Vagina (tissue), 2 donors: ENCODE measurements around the gene ABCC1. TPM values are rescaled to one million over a fixed set of nuclear protein-coding genes. Genes with fewer than 3 reads are reported as not detected.
A peak's percentile ranks its signal among the peaks of the same experiment; 100 is the strongest.

Source experiments
- DNase-seq, 2 donors: peaks; one replicate each; pipeline ENCODE4 v3.0.0-alpha.2; 2017; ENCODE audit errors: extremely low spot score in 2 of 2
- H3K27ac ChIP-seq: fragments of 200-600 bp; sonication (generic); one replicate; pipeline ENCODE4 v1.5.1; 2019
- H3K27me3 ChIP-seq: fragments of 200-600 bp; sonication (generic); one replicate; pipeline ENCODE4 v1.5.1; 2019
- H3K36me3 ChIP-seq, 2 donors: fragments of 200-600 bp; sonication (generic); one replicate each; pipeline ENCODE4 v1.5.1; 2017 to 2019
- H3K4me1 ChIP-seq: fragments of 200-600 bp; sonication (generic); one replicate; pipeline ENCODE4 v1.5.1; 2019
- H3K4me3 ChIP-seq, 2 donors: fragments of 200-600 bp; sonication (generic); 1 replicate in 1 of 2; 2 replicates in 1 of 2; pipeline ENCODE4 v1.5.1; 2016 to 2019
- H3K9me3 ChIP-seq: fragments of 200-600 bp; sonication (generic); one replicate; pipeline ENCODE4 v1.5.1; 2019
- POLR2A ChIP-seq, 2 donors: fragments of 450-650 bp; IDR thresholded peaks; one replicate each; pipeline ENCODE4 v1.6.1; 2017; ENCODE audit warnings: antibody characterized with exemption in 2 of 2, mild to moderate bottlenecking in 2 of 2, moderate library complexity in 2 of 2
- POLR2AphosphoS5 ChIP-seq, 2 donors: sonication (generic); formaldehyde crosslinking; IDR thresholded peaks; one replicate each; pipeline ENCODE4 v1.9.0; 2017; ENCODE audit warnings: antibody characterized with exemption in 2 of 2, mild to moderate bottlenecking in 2 of 2, low read depth in 1 of 2; ENCODE audit not compliant: insufficient read depth in 1 of 2
- intact Hi-C: fragments of 100-400 bp; cut with DNase I; formaldehyde crosslinking; loops from one replicate; pipeline ENCODE4 v1.15.1; 2023
- total RNA-seq: library from RNA; depleted of rRNA; stranded (reverse); fragments of >200 nt; gene quantifications from one replicate; pipeline ENCODE4 v1.2.3, GENCODE V29; 2016
- TF ChIP-seq, protein P1 (sequence below), 3 experiments: fragments of 450-650 bp in 2 of 3; fragments of 200-600 bp in 1 of 3; sonication (generic) in 1 of 3; IDR thresholded peaks; one replicate each; pipeline ENCODE4 v1.5.1; 2017 to 2019; ENCODE audit warnings: antibody characterized with exemption in 3 of 3, mild to moderate bottlenecking in 2 of 3, moderate library complexity in 2 of 3

The ABCC1 gene
- 47.9 TPM for total RNA-seq

DNA sequence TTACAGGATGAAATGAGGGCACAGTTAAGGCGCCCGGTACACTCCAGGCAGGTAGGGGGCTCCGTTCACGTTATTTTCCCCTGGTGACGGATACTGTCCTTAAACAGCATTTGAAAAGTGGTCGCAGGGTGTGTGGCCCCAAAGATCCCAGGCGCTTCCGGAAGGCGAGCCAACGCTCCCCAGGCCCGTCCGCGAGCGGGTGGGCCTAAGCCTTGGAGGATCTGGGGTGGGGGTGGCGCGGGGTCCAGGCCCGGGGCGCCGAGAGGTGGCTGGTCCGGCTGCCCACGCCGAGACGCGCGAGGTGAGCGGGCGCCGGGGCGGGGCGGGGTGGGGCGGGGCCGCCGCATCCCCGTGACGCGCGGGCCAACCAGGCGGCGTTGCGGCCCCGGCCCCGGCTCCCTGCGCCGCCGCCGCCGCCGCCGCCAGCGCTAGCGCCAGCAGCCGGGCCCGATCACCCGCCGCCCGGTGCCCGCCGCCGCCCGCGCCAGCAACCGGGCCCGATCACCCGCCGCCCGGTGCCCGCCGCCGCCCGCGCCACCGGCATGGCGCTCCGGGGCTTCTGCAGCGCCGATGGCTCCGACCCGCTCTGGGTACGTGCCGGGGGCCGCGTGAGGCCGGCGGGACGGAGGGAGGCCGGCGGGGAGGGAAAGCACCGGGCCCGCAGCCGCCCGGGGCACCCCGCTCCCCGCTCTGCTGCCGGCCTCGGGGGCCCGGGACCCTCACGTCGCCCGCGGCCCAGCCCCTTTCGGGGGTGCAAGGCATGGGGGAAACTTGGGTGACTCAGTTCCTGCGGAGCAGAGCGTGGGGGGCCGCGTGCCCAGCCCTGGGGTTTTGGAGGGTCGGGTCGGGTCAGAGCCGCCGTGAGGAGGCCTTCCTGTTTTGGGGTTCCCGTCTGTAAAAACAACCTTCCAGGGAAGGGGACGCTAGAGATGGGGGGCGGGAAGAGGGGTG, at the start of gene ABCC1:
Gene ABCC1 (plus strand): TSS at position 407 of the 951 bp plus-strand sequence. CDS start 136 bp downstream, at position 543.
- H3K4me1 ChIP-seq = peaks cover 45% of the 10 kb centered on the region
- intact Hi-C loops = loop anchor here (5.0 kb wide), 2 partner anchors 73 to 92 kb away; partner anchors contain the start of gene MYH11
- H3K27ac ChIP-seq = peak within 1 kb of the TSS; percentile 91
- TF ChIP-seq, protein P1, sequence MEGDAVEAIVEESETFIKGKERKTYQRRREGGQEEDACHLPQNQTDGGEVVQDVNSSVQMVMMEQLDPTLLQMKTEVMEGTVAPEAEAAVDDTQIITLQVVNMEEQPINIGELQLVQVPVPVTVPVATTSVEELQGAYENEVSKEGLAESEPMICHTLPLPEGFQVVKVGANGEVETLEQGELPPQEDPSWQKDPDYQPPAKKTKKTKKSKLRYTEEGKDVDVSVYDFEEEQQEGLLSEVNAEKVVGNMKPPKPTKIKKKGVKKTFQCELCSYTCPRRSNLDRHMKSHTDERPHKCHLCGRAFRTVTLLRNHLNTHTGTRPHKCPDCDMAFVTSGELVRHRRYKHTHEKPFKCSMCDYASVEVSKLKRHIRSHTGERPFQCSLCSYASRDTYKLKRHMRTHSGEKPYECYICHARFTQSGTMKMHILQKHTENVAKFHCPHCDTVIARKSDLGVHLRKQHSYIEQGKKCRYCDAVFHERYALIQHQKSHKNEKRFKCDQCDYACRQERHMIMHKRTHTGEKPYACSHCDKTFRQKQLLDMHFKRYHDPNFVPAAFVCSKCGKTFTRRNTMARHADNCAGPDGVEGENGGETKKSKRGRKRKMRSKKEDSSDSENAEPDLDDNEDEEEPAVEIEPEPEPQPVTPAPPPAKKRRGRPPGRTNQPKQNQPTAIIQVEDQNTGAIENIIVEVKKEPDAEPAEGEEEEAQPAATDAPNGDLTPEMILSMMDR (IDR thresholded peaks at IDR 0.05) = no peak
- TF ChIP-seq POLR2A (IDR thresholded peaks at IDR 0.05) (no peak), POLR2AphosphoS5 (IDR thresholded peaks at IDR 0.05; ENCODE audit: insufficient read depth in 1 of 2, low read depth in 1 of 2) (no peak)
- peak within 1 kb of the TSS; percentile 77 to 93 for H3K4me3 ChIP-seq
- no peaks in the 10 kb centered on the region for H3K27me3 ChIP-seq
- H3K36me3 ChIP-seq = no peaks in the 10 kb centered on the region
- H3K9me3 ChIP-seq = no peaks in the 10 kb centered on the region
- no peak for DNase-seq

DNA sequence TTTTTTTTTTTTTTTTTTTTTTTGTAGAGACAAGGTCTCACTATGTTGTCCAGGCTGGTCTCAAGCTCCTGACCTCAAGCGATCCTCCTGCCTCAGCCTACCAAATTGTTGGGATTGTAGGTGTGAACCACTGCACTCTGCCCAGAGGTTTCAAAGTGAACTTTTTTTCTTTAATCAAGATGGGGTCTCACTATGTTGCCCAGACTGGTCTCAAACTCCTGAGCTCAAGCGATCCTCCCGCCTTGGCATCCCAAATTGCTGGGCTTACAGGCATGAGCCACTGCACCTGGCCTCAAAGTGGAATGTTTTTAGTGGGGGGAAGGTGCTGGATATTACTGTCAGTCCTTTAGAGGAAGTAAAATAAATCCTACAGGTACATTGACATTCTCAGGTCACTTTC, 49.1 kb upstream of the ABCC1 start:
- intact Hi-C loops = no loop called here

DNA sequence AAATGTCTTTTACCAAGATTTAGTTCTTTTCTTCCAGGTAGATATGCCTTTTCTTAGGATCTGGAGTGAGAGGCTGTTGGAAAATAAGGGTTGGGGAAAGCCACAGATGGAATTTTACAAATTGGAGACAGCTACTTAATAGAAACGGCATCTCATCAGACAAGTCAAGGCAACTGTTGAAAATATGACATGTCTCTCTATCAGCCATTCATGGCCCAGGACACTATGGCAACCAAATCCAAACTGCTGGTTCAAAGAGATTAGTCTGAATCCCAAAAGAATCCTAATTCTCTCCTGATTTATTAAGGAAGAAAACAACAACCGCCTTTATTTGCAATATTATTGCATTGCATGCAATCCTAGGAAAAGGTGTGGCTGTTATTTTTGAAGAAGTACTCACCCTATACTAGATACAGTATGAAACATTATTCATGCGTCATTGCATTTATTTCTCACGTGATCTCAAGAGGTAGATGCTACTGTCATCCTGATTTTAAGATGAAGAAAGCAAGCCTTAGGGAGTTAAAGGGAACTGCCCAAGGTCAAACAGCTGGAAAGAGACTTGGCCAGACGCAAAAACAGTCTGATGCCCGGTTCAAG, 48.4 kb upstream of the ABCC1 start:
- Histone ChIP-seq H3K4me3 (no peak overlapping the region), H3K36me3 (no peaks in the 10 kb centered on the region), H3K4me1 (peaks cover 4% of the 10 kb centered on the region), H3K9me3 (no peaks in the 10 kb centered on the region), H3K27ac (peak overlapping the region; percentile 36), H3K27me3 (no peaks in the 10 kb centered on the region)
- DNase-seq = no peak
- TF ChIP-seq POLR2AphosphoS5 (IDR thresholded peaks at IDR 0.05; ENCODE audit: insufficient read depth in 1 of 2, low read depth in 1 of 2) (peak in 1 of 2 donors; percentile 89), POLR2A (IDR thresholded peaks at IDR 0.05) (no peak)
- TF ChIP-seq, protein P1 (IDR thresholded peaks at IDR 0.05) = no peak
- intact Hi-C loops = no loop called here

More for the DNA sequence above, 49.1 kb upstream of the ABCC1 start:
- TF ChIP-seq POLR2A (IDR thresholded peaks at IDR 0.05) (no peak), POLR2AphosphoS5 (IDR thresholded peaks at IDR 0.05; ENCODE audit: insufficient read depth in 1 of 2, low read depth in 1 of 2) (no peak)
- TF ChIP-seq, protein P1 (IDR thresholded peaks at IDR 0.05) = no peak
- H3K4me3 ChIP-seq = no peak overlapping the region
- no peak for DNase-seq
- H3K4me1 ChIP-seq = peaks cover 4% of the 10 kb centered on the region
- peak overlapping the region; percentile 36 for H3K27ac ChIP-seq
- H3K9me3 ChIP-seq = no peaks in the 10 kb centered on the region
- H3K27me3 ChIP-seq = no peaks in the 10 kb centered on the region
- H3K36me3 ChIP-seq = no peaks in the 10 kb centered on the region

DNA sequence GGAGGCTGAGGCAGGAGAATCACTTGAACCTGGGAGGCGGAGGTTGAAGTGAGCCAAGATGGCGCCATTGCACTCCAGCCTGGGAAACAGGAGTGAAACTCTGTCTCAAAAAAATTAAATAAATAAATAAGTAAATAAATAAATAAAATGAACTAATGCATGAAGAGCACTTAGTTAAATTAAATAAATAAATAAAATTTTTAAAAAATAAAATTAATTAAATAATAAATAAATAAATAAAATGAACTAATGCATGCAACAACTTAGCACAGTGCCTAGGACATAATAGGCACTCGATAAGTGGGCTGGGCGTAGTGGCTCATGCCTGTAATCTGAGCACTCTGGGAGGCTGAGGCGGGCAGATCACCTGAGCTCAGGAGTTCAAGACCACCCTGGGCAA, 45.5 kb upstream of the ABCC1 start:
- TF ChIP-seq POLR2A (IDR thresholded peaks at IDR 0.05) = no peak
- no peak for TF ChIP-seq POLR2AphosphoS5 (IDR thresholded peaks at IDR 0.05; ENCODE audit: insufficient read depth in 1 of 2, low read depth in 1 of 2)
- TF ChIP-seq, protein P1 (IDR thresholded peaks at IDR 0.05) = no peak
- H3K4me3 ChIP-seq = no peak overlapping the region
- H3K27ac ChIP-seq = no peak overlapping the region
- intact Hi-C loops = no loop called here
- no peaks in the 10 kb centered on the region for H3K36me3 ChIP-seq
- H3K9me3 ChIP-seq = no peaks in the 10 kb centered on the region
- no peaks in the 10 kb centered on the region for H3K27me3 ChIP-seq
- DNase-seq = no peak
- peaks cover 4% of the 10 kb centered on the region for H3K4me1 ChIP-seq
